Gastrocnemius medialis (tissue), 4 donors: ENCODE data around the gene MMP17.

Experiments
- POLR2A ChIP-seq, 2 donors: fragments of 450-650 bp; IDR thresholded peaks; one replicate each; pipeline ENCODE4 v1.6.1; 2017; ENCODE audit warnings: antibody characterized with exemption in 2 of 2, mild to moderate bottlenecking in 2 of 2, moderate library complexity in 2 of 2
- TF ChIP-seq, protein P1 (sequence below), 5 experiments: fragments of 450-650 bp in 3 of 5; fragments of 200-600 bp in 2 of 5; sonication (generic) in 2 of 5; IDR thresholded peaks in 4 of 5; conservative IDR thresholded peaks in 1 of 5; 1 replicate in 4 of 5; 2 replicates in 1 of 5; pipeline ENCODE4 v1.5.1; 2016 to 2019; ENCODE audit warnings: antibody characterized with exemption in 5 of 5, mild to moderate bottlenecking in 3 of 5, moderate library complexity in 3 of 5

DNA sequence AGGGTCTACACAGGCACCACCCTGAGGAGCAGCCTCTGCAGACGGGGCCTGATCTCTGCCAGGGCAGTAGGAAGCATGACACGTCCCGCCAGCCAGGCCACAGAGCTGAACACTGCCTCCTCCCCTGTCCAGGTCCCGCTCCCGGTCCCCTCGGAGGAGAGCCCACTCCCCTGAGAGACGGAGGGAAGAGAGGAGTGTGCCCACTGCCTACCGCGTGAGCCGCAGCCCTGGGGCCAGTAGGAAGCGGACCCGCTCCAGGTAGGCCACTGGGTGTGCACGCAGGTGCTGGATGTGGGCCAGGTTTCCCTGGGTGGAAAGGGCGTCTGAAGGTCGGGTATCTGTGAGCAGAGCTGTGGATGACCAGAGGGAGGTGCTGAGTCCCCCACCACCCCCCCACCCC, 41.9 kb upstream of the MMP17 start:
- TF ChIP-seq, protein P1, sequence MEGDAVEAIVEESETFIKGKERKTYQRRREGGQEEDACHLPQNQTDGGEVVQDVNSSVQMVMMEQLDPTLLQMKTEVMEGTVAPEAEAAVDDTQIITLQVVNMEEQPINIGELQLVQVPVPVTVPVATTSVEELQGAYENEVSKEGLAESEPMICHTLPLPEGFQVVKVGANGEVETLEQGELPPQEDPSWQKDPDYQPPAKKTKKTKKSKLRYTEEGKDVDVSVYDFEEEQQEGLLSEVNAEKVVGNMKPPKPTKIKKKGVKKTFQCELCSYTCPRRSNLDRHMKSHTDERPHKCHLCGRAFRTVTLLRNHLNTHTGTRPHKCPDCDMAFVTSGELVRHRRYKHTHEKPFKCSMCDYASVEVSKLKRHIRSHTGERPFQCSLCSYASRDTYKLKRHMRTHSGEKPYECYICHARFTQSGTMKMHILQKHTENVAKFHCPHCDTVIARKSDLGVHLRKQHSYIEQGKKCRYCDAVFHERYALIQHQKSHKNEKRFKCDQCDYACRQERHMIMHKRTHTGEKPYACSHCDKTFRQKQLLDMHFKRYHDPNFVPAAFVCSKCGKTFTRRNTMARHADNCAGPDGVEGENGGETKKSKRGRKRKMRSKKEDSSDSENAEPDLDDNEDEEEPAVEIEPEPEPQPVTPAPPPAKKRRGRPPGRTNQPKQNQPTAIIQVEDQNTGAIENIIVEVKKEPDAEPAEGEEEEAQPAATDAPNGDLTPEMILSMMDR (IDR thresholded peaks at IDR 0.05 in 4 of 5, conservative IDR thresholded peaks at IDR 0.05 in 1 of 5), result no peak
- no peak for TF ChIP-seq POLR2A (IDR thresholded peaks at IDR 0.05)
